Kidney (tissue), 14 donors: ENCODE results near the gene NATD1. TPM values are rescaled to one million over a fixed set of nuclear protein-coding genes. Genes with fewer than 3 reads are reported as not detected.

Experiments
- DNase-seq, 5 donors: peaks; one replicate each; pipeline ENCODE4 v3.0.0-alpha.2; 2013 to 2020
- FAIRE-seq: peaks from 2 replicates; lab custom pipeline; 2012; peaks lifted over from hg19 to GRCh38; lab: Jason Lieb, UNC
- H3K27ac ChIP-seq, 2 donors: one replicate each; pipeline ENCODE4 v1.7.0; 2013; ENCODE audit warnings: low read depth in 2 of 2, low read length in 2 of 2, inconsistent platforms in 1 of 2
- H3K27me3 ChIP-seq: one replicate; pipeline ENCODE4 v1.7.1; 2013; ENCODE audit warnings: low read length, inconsistent platforms; ENCODE audit not compliant: control insufficient read depth, insufficient read depth
- H3K36me3 ChIP-seq, 3 donors: one replicate each; pipeline versions ENCODE4 v1.7.0 to v1.7.1; 2013; ENCODE audit warnings: low read length in 3 of 3, control low read depth in 1 of 3, inconsistent platforms in 1 of 3; ENCODE audit not compliant: insufficient read depth in 3 of 3, control insufficient read depth in 2 of 3
- H3K4me1 ChIP-seq, 3 donors: one replicate each; pipeline versions ENCODE4 v1.7.0 to v1.7.1; 2013; ENCODE audit warnings: low read length in 3 of 3, inconsistent platforms in 1 of 3, low read depth in 1 of 3; ENCODE audit not compliant: control insufficient read depth in 2 of 3, insufficient read depth in 2 of 3
- H3K4me3 ChIP-seq, 3 donors: one replicate each; pipeline versions ENCODE4 v1.7.0 to v1.8.1; 2013; ENCODE audit warnings: low read length in 3 of 3, control low read depth in 1 of 3, inconsistent platforms in 1 of 3
- H3K9ac ChIP-seq, 3 donors: one replicate each; pipeline versions ENCODE4 v1.7.0 to v1.7.1; 2013; ENCODE audit warnings: low read length in 3 of 3, control low read depth in 1 of 3, inconsistent platforms in 1 of 3
- H3K9me3 ChIP-seq, 3 donors: one replicate each; pipeline versions ENCODE4 v1.7.0 to v1.7.1; 2013; ENCODE audit warnings: low read length in 3 of 3, control low read depth in 1 of 3, inconsistent platforms in 1 of 3; ENCODE audit not compliant: control insufficient read depth in 2 of 3, insufficient read depth in 1 of 3
- intact Hi-C: fragments of 100-400 bp; cut with DNase I; formaldehyde crosslinking; loops from one replicate; pipeline ENCODE4 v1.11.1; 2022
- polyA plus RNA-seq: library from polyadenylated mRNA; stranded (reverse); fragments of 350-450 nt; fragmentation: Illumina TruSeq; extraction: RNeasy Lipid Tissue Mini Kit (QIAGEN cat#74804); gene quantifications from one replicate; pipeline ENCODE4 v1.2.3, GENCODE V29; 2014; ENCODE audit warnings: low read depth, low replicate concordance; ENCODE audit not compliant: insufficient read depth
- total RNA-seq: library from RNA; stranded (reverse); fragmentation: NEBNext Ultra II Directional; extraction: Animal tissue kit (Norgen Biotek cat#: 25700); gene quantifications from one replicate; pipeline ENCODE4 v1.2.1, GENCODE V29; 2021
- TF ChIP-seq, protein P1 (sequence below): IDR thresholded peaks from 3 replicates; pipeline ENCODE4 v1.5.1; 2012; ENCODE audit warnings: mild to moderate bottlenecking, moderate library complexity, borderline replicate concordance; ENCODE audit not compliant: insufficient read depth; ENCODE audit errors: extremely low read depth
- donor health status: control.
- donor health status: control.
- donor health status: control.
- donor health status: control.
- donor health status: control.
- donor health status: DM: yes; HTN: yes; CAD: no.
- donor health status: Normal renal cell carcinoma (clear cell type).

NATD1 gene
- total and polyA plus RNA-seq, 2 donors from 2014 or later = 5.0 to 14.2 TPM

DNA sequence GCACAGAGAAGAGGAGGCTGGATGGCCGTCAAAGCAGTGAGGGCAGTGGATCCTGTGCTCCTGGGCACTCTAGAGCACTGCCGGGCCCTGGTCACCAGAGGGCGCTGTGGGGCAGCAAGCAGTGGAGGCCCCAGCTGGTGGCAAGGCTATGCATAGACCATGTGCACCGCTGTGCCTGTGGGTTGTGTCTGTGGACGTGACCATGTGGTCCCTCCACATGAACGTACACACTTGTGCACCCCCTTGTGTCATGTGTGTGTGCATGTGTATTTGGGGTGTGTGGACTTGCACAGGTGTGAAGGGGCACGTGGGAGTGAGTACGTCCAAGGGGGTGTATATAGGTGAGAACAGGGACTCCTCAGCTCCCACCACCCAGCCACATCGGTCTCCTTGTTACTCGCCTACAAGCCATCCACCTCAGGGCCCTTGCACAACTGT is 26.9 kb upstream of the NATD1 start:
- H3K4me1 ChIP-seq = peaks cover 0 to 7% (median 0%) of the 10 kb centered on the region in 3 donors
- no peak overlapping the region for H3K27ac ChIP-seq
- H3K9me3 ChIP-seq = no peaks in the 10 kb centered on the region
- H3K9ac ChIP-seq = no peak overlapping the region
- TF ChIP-seq, protein P1, sequence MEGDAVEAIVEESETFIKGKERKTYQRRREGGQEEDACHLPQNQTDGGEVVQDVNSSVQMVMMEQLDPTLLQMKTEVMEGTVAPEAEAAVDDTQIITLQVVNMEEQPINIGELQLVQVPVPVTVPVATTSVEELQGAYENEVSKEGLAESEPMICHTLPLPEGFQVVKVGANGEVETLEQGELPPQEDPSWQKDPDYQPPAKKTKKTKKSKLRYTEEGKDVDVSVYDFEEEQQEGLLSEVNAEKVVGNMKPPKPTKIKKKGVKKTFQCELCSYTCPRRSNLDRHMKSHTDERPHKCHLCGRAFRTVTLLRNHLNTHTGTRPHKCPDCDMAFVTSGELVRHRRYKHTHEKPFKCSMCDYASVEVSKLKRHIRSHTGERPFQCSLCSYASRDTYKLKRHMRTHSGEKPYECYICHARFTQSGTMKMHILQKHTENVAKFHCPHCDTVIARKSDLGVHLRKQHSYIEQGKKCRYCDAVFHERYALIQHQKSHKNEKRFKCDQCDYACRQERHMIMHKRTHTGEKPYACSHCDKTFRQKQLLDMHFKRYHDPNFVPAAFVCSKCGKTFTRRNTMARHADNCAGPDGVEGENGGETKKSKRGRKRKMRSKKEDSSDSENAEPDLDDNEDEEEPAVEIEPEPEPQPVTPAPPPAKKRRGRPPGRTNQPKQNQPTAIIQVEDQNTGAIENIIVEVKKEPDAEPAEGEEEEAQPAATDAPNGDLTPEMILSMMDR = peak; percentile 98
- no peak overlapping the region for H3K4me3 ChIP-seq
- no peak for FAIRE-seq
- intact Hi-C loops = no loop called here
- peak; percentile 82 to 95 (median 90) for DNase-seq
- no peaks in the 10 kb centered on the region for H3K27me3 ChIP-seq
- H3K36me3 ChIP-seq = no peaks in the 10 kb centered on the region

DNA sequence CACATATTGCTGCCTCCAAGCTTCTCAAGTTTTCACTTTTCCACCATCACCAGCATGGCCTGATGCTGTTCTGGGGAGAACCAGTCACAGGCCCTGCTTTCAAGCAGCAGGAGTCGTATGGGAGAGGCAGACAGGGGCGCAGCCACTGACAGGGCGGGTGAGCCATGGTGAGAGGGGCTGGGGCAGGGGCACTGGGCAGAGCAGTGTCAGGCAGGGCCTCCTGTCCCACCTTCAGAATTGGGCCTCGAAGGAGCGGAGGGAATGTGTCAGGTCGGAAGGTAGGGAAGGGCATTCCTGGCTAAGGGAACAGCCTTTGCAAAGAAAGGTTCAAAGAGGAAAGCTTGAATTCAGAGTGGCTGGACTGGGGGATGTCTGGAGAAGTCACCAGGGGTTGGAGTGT is 26.4 kb upstream of the NATD1 start:
- Histone ChIP-seq H3K27me3 (no peaks in the 10 kb centered on the region), H3K9me3 (no peaks in the 10 kb centered on the region), H3K36me3 (no peaks in the 10 kb centered on the region), H3K9ac (no peak overlapping the region), H3K4me1 (peaks cover 0 to 9% (median 0%) of the 10 kb centered on the region in 3 donors), H3K4me3 (no peak overlapping the region), H3K27ac (no peak overlapping the region)
- FAIRE-seq (no peak), DNase-seq (no peak)
- TF ChIP-seq, protein P1 = no peak
- intact Hi-C loops = no loop called here

DNA sequence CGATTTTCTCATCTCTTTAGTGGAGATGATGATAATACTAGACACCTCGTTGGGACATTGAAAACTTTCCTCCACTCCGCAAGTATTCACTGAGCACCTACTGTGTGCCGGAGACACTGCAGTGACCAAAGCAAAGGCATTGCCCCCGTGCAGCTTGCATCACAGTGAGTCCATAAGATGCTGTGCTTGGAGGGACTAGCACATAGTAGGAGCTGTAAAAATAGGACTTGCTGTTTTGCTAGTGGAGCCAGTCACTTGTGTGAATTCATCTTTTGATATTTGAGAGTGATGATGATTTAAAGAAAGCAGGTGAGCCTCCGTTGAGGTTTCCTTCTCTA is 26.0 kb upstream of the NATD1 start:
- FAIRE-seq (no peak), DNase-seq (no peak)
- no peak overlapping the region for H3K27ac ChIP-seq
- no peaks in the 10 kb centered on the region for H3K27me3 ChIP-seq
- TF ChIP-seq, protein P1 = no peak
- no peak overlapping the region for H3K9ac ChIP-seq
- intact Hi-C loops = no loop called here
- H3K36me3 ChIP-seq = no peaks in the 10 kb centered on the region
- H3K4me1 ChIP-seq = peaks cover 0 to 9% (median 0%) of the 10 kb centered on the region in 3 donors
- H3K4me3 ChIP-seq = no peak overlapping the region
- no peaks in the 10 kb centered on the region for H3K9me3 ChIP-seq

DNA sequence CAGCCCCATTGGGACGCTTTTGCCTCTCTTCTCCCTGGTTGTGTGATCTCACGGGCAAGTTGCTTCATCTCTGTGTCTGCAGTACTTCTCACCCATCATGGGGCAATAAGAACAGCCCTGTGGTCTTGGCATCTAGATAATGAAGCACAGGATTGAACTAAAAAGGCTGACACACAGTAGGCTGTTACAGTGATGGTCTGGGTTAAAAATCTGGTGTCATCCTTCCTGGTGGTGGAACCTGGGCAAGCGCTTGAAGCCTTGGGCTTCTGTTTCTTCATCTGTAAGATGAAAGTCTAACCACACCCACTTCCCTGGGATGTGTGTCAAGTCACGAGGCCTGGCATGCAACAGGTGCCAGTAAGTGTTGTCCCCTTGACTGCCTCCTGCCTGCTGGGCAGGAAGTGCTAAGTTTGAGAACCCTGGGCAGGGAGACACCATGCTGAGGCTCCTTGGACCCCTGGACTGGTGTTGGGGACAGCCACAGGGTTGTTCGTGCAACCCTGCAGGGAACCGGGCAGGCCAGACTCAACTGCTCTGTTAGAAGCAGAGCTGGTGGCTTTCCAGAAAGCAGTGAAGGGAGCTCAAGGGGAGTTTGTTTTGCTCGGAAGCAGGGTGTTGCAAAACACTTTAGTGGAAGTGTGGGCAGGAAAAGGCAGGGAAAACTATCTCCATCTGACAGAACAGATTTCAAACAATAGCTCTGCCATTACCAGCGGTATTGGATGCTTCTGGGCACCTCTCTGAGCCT is 25.4 kb upstream of the NATD1 start:
- DNase-seq (no peak), FAIRE-seq (no peak)
- intact Hi-C loops = no loop called here
- no peaks in the 10 kb centered on the region for H3K36me3 ChIP-seq
- peaks cover 0 to 7% (median 0%) of the 10 kb centered on the region in 3 donors for H3K4me1 ChIP-seq
- no peak overlapping the region for H3K9ac ChIP-seq
- H3K27me3 ChIP-seq = no peaks in the 10 kb centered on the region
- H3K9me3 ChIP-seq = no peaks in the 10 kb centered on the region
- TF ChIP-seq, protein P1 = no peak
- H3K4me3 ChIP-seq = no peak overlapping the region
- no peak overlapping the region for H3K27ac ChIP-seq
